Activated T-cell treated with anti-CD3 and anti-CD28 coated beads for 4 hours (primary cell): ENCODE measurements around the gene ZNF93.
"Not testable (repeated sequence)": the region's sequence is repeated elsewhere in the genome, so short reads cannot be mapped to it uniquely, and the experiment has no call there.

ENCODE experiments used
- DNase-seq: peaks from one replicate; pipeline ENCODE4 v3.0.0-alpha.2; 2020

Gene ZNF93

GRCh38 chr19:19938449-19938848, 37.7 kb downstream of the ZNF93 start:
- no peak for DNase-seq

GRCh38 chr19:19943848-19944582, 43.3 kb downstream of the ZNF93 start:
- no peak for DNase-seq

- no peak for DNase-seq
Measured at GRCh38 chr19:19944583-19944880, 43.8 kb downstream of the ZNF93 start.

- DNase-seq = no peak
Measured at GRCh38 chr19:19946226-19946625, 45.5 kb downstream of the ZNF93 start.

GRCh38 chr19:19948800-19949199, 48.1 kb downstream of the ZNF93 start:
- no peak for DNase-seq

- no peak for DNase-seq
Measured at GRCh38 chr19:19955208-19955607, 54.5 kb downstream of the ZNF93 start.

GRCh38 chr19:19956434-19957075, 55.8 kb downstream of the ZNF93 start:
- no peak for DNase-seq

GRCh38 chr19:19957766-19958165, 57.0 kb downstream of the ZNF93 start:
- DNase-seq = not testable (repeated sequence)

GRCh38 chr19:19959151-19959799, 58.5 kb downstream of the ZNF93 start:
- DNase-seq = peak; percentile 46

- no peak for DNase-seq
Measured at GRCh38 chr19:19964416-19964815, 63.7 kb downstream of the ZNF93 start.

GRCh38 chr19:19966126-19966525, 65.4 kb downstream of the ZNF93 start:
- DNase-seq = not testable (repeated sequence)

- DNase-seq = no peak
Measured at GRCh38 chr19:19966862-19967261, 66.1 kb downstream of the ZNF93 start.
